Measurements from ENCODE around the gene RBM38. TPM values are rescaled to one million over a fixed set of nuclear protein-coding genes. Genes with fewer than 3 reads are reported as not detected.

The RBM38 gene
- total and polyA plus RNA-seq, 2 of the 4 experiments (the other 2 are of a cell fraction), result 5.2 to 11.9 TPM

- Histone ChIP-seq H3K18ac (ENCODE audit: low read depth, low read length) (no peak overlapping the region), H3K4me3 (ENCODE audit: insufficient read depth, low read depth, low read length) (no peak overlapping the region), H3K4me2 (ENCODE audit: low read depth, low read length) (no peak overlapping the region), H2BK15ac (ENCODE audit: low read depth, low read length) (no peak overlapping the region), H3K27ac (ENCODE audit: insufficient read depth, low read length) (no peak overlapping the region), H3K9me1 (ENCODE audit: insufficient read depth, low read length) (no peaks in the 10 kb centered on the region), H3K4ac (ENCODE audit: low read depth, low read length) (no peak overlapping the region), H2BK5ac (ENCODE audit: low read depth, low read length, poor library complexity, severe bottlenecking) (no peak overlapping the region), H3K56ac (ENCODE audit: extremely low read depth, insufficient read depth, low read length) (no peak overlapping the region), H2BK20ac (ENCODE audit: low read depth, low read length) (no peak overlapping the region), H3K14ac (replicated peaks; ENCODE audit: low read depth, low read length) (no peak overlapping the region), H4K5ac (ENCODE audit: low read depth, low read length) (no peak overlapping the region), H3K4me1 (ENCODE audit: control insufficient read depth, insufficient read depth, low read length) (peaks cover 6% of the 10 kb centered on the region; the same call in 1 of the 2 replicates), H4K20me1 (ENCODE audit: insufficient read depth, low read length) (no peaks in the 10 kb centered on the region; the same call in 1 of the 2 replicates), H3K27me3 (ENCODE audit: control insufficient read depth, insufficient read depth, low read length) (no peaks in the 10 kb centered on the region), H4K8ac (ENCODE audit: low read depth in 2 of 2, low read length in 2 of 2) (no peak overlapping the region), H2AK9ac (replicated peaks; ENCODE audit: low read depth, low read length, poor library complexity) (peak overlapping the region; percentile 17), H3K9me3 (ENCODE audit: control insufficient read depth, insufficient read depth, low read length) (no peaks in the 10 kb centered on the region), H4K91ac (ENCODE audit: insufficient read depth, low read depth, low read length) (no peak overlapping the region), H3K79me1 (ENCODE audit: low read depth in 1 of 2, low read length in 2 of 2) (peaks cover 0 to 3% of the 10 kb centered on the region in 2 experiments; a peak in 1 of 4 replicates), H2AFZ (replicated peaks; ENCODE audit: low read length, poor library complexity) (no peak overlapping the region), H2BK120ac (ENCODE audit: low read depth, low read length) (no peak overlapping the region), H3K9ac (ENCODE audit: low read depth, low read length) (no peak overlapping the region), H2AK5ac (ENCODE audit: low read depth, low read length) (no peak overlapping the region), H3K36me3 (ENCODE audit: control insufficient read depth, insufficient read depth, low read length) (peaks cover 29% of the 10 kb centered on the region), H3K23ac (ENCODE audit: low read depth, low read length) (no peak overlapping the region)
- POLR2A ChIA-PET (ENCODE audit: unreplicated experiment), result no interaction called here
- no TSS peak for BruUV-seq (replicated peaks)
- ATAC-seq (ENCODE audit: low read depth) (peak; percentile 22), DNase-seq (no peak)
- CTCF ChIA-PET, result no interaction called here
- WGBS, 2 experiments (ENCODE audit: extremely low coverage in 2 of 2, insufficient read length in 1 of 2), result 58% methylated on average over 5 of the region's 13 CpGs; no CpG with 5 or more reads in 1 of the 2 experiments
- dilution Hi-C loops (cut with HindIII; ENCODE audit: low sequenced_read_pairs, unreplicated experiment), result no loop called here
- TF ChIP-seq NFE2L2 (IDR thresholded peaks at IDR 0.05; ENCODE audit: low read depth, low read length) (no peak), CTCF (conservative IDR thresholded peaks at IDR 0.05; ENCODE audit: low read depth, low read length) (no peak), RAD21 (IDR thresholded peaks at IDR 0.05; ENCODE audit: low read length) (no peak), RCOR1 (IDR thresholded peaks at IDR 0.05; ENCODE audit: insufficient replicate concordance, low read length) (no peak), RFX5 (IDR thresholded peaks at IDR 0.05; ENCODE audit: low read depth, low read length) (no peak), CHD1 (IDR thresholded peaks at IDR 0.05; ENCODE audit: low read depth, low read length) (no peak), CEBPB (IDR thresholded peaks at IDR 0.05; ENCODE audit: low read depth, low read length) (no peak), POLR2A (IDR thresholded peaks at IDR 0.05; ENCODE audit: low read depth, low read length) (no peak), BHLHE40 (IDR thresholded peaks at IDR 0.05; ENCODE audit: low read depth, low read length) (no peak), MAFK (IDR thresholded peaks at IDR 0.05; ENCODE audit: low read depth, low read length) (no peak), MAZ (IDR thresholded peaks at IDR 0.05; ENCODE audit: borderline replicate concordance, low read depth, low read length) (no peak), FOS (IDR thresholded peaks at IDR 0.05; ENCODE audit: low read depth, low read length) (no peak), SMC3 (IDR thresholded peaks at IDR 0.05; ENCODE audit: low read depth, low read length) (no peak), USF2 (IDR thresholded peaks at IDR 0.05; ENCODE audit: low read depth, low read length) (no peak), MXI1 (IDR thresholded peaks at IDR 0.05; ENCODE audit: borderline replicate concordance, low read depth, low read length) (no peak)
- TF ChIP-seq, protein P1, sequence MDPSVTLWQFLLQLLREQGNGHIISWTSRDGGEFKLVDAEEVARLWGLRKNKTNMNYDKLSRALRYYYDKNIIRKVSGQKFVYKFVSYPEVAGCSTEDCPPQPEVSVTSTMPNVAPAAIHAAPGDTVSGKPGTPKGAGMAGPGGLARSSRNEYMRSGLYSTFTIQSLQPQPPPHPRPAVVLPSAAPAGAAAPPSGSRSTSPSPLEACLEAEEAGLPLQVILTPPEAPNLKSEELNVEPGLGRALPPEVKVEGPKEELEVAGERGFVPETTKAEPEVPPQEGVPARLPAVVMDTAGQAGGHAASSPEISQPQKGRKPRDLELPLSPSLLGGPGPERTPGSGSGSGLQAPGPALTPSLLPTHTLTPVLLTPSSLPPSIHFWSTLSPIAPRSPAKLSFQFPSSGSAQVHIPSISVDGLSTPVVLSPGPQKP (IDR thresholded peaks at IDR 0.05; ENCODE audit: borderline replicate concordance, low read depth, low read length), result no peak
- intact Hi-C loops (cut with micrococcal nuclease), result no loop called here
- in situ Hi-C loops (cut with MboI; ENCODE audit: low sequenced_read_pairs), result loop anchor here (25.0 kb wide), 1 partner anchor 1638 kb away; the partner anchor contains the start of genes ATP5F1E and PRELID3B
Measured at GRCh38 chr20:57398901-57399535, 7.8 kb downstream of the RBM38 start.

All from IMR-90 (cell line).